Stomach (tissue), 9 donors: Measurements from ENCODE around the gene JMJD1C. TPM values are rescaled to one million over a fixed set of nuclear protein-coding genes. Genes with fewer than 3 reads are reported as not detected.

Experiments used
- DNase-seq, 2 donors: peaks; one replicate each; pipeline versions ENCODE4 v3.0.0 to v3.0.0-alpha.2; 2013 to 2019
- H3K27ac ChIP-seq, 5 donors: fragments of 200-600 bp in 4 of 5; sonication (generic) in 4 of 5; one replicate each; pipeline ENCODE4 v1.5.1; 2013 to 2019; ENCODE audit warnings: mild to moderate bottlenecking in 1 of 5, moderate library complexity in 1 of 5
- H3K27me3 ChIP-seq, 3 donors: fragments of 200-600 bp; sonication (generic); one replicate each; pipeline ENCODE4 v1.5.1; 2017 to 2019; ENCODE audit warnings: mixed run types in 1 of 3
- H3K36me3 ChIP-seq, 4 donors: fragments of 200-600 bp; sonication (generic); 1 replicate in 3 of 4; 2 replicates in 1 of 4; pipeline ENCODE4 v1.5.1; 2016 to 2019
- H3K4me1 ChIP-seq, 4 donors: fragments of 200-600 bp; sonication (generic); one replicate each; pipeline ENCODE4 v1.5.1; 2016 to 2019
- H3K4me3 ChIP-seq, 4 donors: fragments of 200-600 bp; sonication (generic) in 3 of 4; one replicate each; pipeline ENCODE4 v1.5.1; 2016 to 2019; ENCODE audit warnings: mild to moderate bottlenecking in 1 of 4
- H3K9me3 ChIP-seq, 4 donors: fragments of 200-600 bp; sonication (generic); one replicate each; pipeline ENCODE4 v1.5.1; 2016 to 2019
- CTCF ChIP-seq, 7 experiments: fragments of 450-650 bp in 4 of 7; fragments of 200-600 bp in 3 of 7; sonication (generic) in 3 of 7; IDR thresholded peaks; one replicate each; pipeline ENCODE4 v1.5.1; 2016 to 2019; ENCODE audit warnings: antibody characterized with exemption in 7 of 7, control low read depth in 2 of 7, mild to moderate bottlenecking in 1 of 7
- EP300 ChIP-seq: sonication (generic); formaldehyde crosslinking; IDR thresholded peaks from one replicate; pipeline ENCODE4 v1.6.1; 2017; ENCODE audit warnings: antibody characterized with exemption
- POLR2A ChIP-seq, 4 donors: fragments of 450-650 bp; IDR thresholded peaks; one replicate each; pipeline ENCODE4 v1.6.1; 2016; ENCODE audit warnings: antibody characterized with exemption in 4 of 4, control low read depth in 2 of 4, mild to moderate bottlenecking in 1 of 4, moderate library complexity in 1 of 4
- POLR2AphosphoS5 ChIP-seq, 3 donors: sonication (generic); formaldehyde crosslinking; IDR thresholded peaks; one replicate each; pipeline ENCODE4 v1.6.1; 2016; ENCODE audit warnings: antibody characterized with exemption in 3 of 3
- WGBS, 5 donors: extraction: QIAGEN DNeasy Blood & Tissue Kit in 3 of 5; methylation state at CpG; one replicate each; pipeline versions ENCODE4 v1.1.5 to v1.1.7; 2013 to 2018; 5-methylcytosine and 5-hydroxymethylcytosine counted together
- intact Hi-C: fragments of 100-400 bp; cut with DNase I; formaldehyde crosslinking; loops from one replicate; pipeline ENCODE4 v1.15.1; 2023; ENCODE audit warnings: low total_unique reads
- polyA plus RNA-seq, 3 donors: library from polyadenylated mRNA; stranded (reverse); fragments of 200-250 nt; gene quantifications; one replicate each; pipeline ENCODE4 v1.2.3, GENCODE V29; 2013
- total RNA-seq, 5 donors: library from RNA; depleted of rRNA; stranded (reverse); fragments of >200 nt; gene quantifications; one replicate each; pipeline versions ENCODE4 v1.1.0 to v1.2.3, GENCODE V29; 2014 to 2016
- donor health status: healthy with polysubstance abuse.
- donor health status: Bipolar disorder and iron deficiency.
- donor health status: healthy.

JMJD1C gene
- total and polyA plus RNA-seq, 8 donors, result 13.6 to 235 (median 33.5) TPM

GRCh38 chr10:63323701-63324494, 141.9 kb downstream of the JMJD1C start:
- Histone ChIP-seq H3K9me3 (no peaks in the 10 kb centered on the region), H3K4me3 (no peak overlapping the region)

DNA sequence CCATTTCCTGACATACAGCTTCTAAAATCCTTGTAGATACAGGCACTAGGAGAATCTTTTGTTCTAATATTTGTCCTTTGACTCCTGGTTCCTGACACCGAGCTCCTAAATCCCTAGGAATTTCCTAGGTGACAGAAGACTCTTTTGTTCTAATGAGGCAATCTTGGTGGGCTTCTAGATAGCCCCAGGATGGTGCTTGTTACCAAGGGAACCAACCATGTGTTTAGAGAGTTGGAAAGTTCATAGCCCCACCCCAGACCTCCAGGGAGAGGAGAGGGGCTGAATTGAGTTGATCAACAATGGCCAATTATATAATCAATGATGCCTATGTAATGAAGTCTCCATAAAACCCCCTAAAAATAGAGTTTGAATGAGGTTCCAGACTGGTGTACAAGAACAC, 145.1 kb downstream of the JMJD1C start:
- intact Hi-C loops, result no loop called here
- DNase-seq, result no peak
- no peaks in the 10 kb centered on the region for H3K9me3 ChIP-seq
- H3K36me3 ChIP-seq, result no peaks in the 10 kb centered on the region
- peaks cover 0 to 14% (median 7%) of the 10 kb centered on the region in 4 donors for H3K4me1 ChIP-seq
- no peak for TF ChIP-seq POLR2AphosphoS5 (IDR thresholded peaks at IDR 0.05)
- TF ChIP-seq CTCF (IDR thresholded peaks at IDR 0.05), result no peak
- TF ChIP-seq EP300, result no peak
- no peak for TF ChIP-seq POLR2A (IDR thresholded peaks at IDR 0.05)
- H3K27me3 ChIP-seq, result no peaks in the 10 kb centered on the region
- H3K4me3 ChIP-seq, result no peak overlapping the region
- H3K27ac ChIP-seq, result no peak overlapping the region
- 65 to 88% (median 71%) methylated on average over 1 of the region's 1 CpG for WGBS, 5 donors

More at GRCh38 chr10:63323701-63324494, 141.9 kb downstream of the JMJD1C start:
- intact Hi-C loops, result no loop called here
- TF ChIP-seq EP300, result no peak
- TF ChIP-seq POLR2A (IDR thresholded peaks at IDR 0.05), result no peak
- no peak for TF ChIP-seq CTCF (IDR thresholded peaks at IDR 0.05)
- no peak for TF ChIP-seq POLR2AphosphoS5 (IDR thresholded peaks at IDR 0.05)
- no peak for DNase-seq
- H3K27me3 ChIP-seq, result no peaks in the 10 kb centered on the region
- no peaks in the 10 kb centered on the region for H3K36me3 ChIP-seq
- H3K27ac ChIP-seq, result no peak overlapping the region
- H3K4me1 ChIP-seq, result peaks cover 0 to 14% (median 2%) of the 10 kb centered on the region in 4 donors
- 71 to 86% (median 76%) methylated on average over 6 of the region's 6 CpGs for WGBS, 5 donors

DNA sequence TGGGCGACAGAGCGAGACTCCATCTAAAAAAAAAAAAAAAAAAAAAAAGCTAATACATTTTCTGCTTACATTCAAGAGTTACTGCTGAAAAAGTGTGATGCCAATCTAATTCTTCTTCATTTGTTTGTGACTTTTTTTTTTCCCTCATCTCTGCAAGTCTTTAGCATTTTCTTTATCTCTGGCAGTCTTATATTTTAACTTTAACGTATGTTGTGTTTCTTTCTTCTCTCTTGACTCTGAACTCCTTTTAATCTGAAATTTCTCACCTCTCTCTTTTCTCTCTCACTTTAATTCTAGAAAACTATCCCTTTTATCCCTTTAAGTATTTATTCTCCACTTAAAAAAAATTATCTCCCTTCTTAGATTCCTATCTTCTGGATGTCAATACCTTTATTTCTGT, 146.5 kb downstream of the JMJD1C start:
- Histone ChIP-seq H3K4me1 (peaks cover 0 to 10% (median 7%) of the 10 kb centered on the region in 4 donors), H3K27me3 (no peaks in the 10 kb centered on the region), H3K36me3 (no peaks in the 10 kb centered on the region), H3K27ac (no peak overlapping the region), H3K4me3 (no peak overlapping the region), H3K9me3 (no peaks in the 10 kb centered on the region)
- TF ChIP-seq POLR2A (IDR thresholded peaks at IDR 0.05) (no peak), POLR2AphosphoS5 (IDR thresholded peaks at IDR 0.05) (no peak), EP300 (no peak), CTCF (IDR thresholded peaks at IDR 0.05) (no peak)
- intact Hi-C loops, result no loop called here
- no peak for DNase-seq
- 93 to 100% (median 98%) methylated on average over 3 of the region's 3 CpGs for WGBS, 5 donors

DNA sequence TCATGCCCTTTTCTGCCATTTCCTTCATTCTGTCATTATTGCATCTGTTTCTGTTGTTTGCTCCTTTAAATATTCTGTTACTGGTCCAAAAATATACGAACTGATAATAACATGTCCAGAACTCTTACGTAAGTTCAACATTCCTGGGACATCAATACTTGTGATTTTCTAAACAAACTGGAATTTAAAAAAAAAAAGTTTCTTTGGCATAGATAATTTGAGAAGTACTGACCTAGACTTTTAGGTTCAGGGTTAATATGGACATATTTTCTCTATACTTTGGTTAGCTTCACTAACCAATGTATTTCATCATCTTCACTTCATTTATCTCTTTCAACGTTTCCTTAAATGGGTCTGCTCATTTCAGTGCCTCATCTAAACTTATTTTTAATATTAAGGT, 147.3 kb downstream of the JMJD1C start:
- H3K9me3 ChIP-seq, result no peaks in the 10 kb centered on the region
- 79 to 86% (median 82%) methylated on average over 3 of the region's 3 CpGs for WGBS, 5 donors
- no peaks in the 10 kb centered on the region for H3K36me3 ChIP-seq
- peaks cover 0 to 8% (median 5%) of the 10 kb centered on the region in 4 donors for H3K4me1 ChIP-seq
- TF ChIP-seq CTCF (IDR thresholded peaks at IDR 0.05) (no peak), POLR2AphosphoS5 (IDR thresholded peaks at IDR 0.05) (no peak), EP300 (no peak), POLR2A (IDR thresholded peaks at IDR 0.05) (no peak)
- H3K27me3 ChIP-seq, result no peaks in the 10 kb centered on the region
- no peak overlapping the region for H3K4me3 ChIP-seq
- intact Hi-C loops, result no loop called here
- H3K27ac ChIP-seq, result no peak overlapping the region
- DNase-seq, result no peak
